SW480 (cell line): Measurements from ENCODE around the gene APLP2.

Source experiments
- DNase-seq: peaks from one replicate; pipeline ENCODE4 v3.0.0-alpha.2; 2016; ENCODE audit warnings: low spot score

The APLP2 gene

DNA sequence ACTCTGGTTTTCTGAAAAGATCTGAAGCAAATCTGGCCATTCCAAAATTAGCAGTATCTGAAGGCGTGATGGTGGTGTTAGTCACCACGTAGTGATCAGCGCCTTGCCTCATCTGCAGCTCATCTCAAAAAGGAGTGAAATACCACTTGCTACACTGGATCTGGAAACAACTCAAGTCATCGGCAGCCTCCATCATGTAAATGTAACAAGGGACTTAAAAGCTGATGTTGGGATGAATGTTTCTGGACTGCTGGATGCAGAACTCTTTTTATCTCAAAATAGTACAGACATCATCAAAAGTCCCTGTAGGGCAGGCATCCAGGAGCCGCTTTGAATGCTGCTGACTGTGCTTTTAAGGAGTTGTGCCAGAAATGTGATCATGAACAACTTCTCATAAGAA is 14.1 kb upstream of the APLP2 start:
- no peak for DNase-seq

DNA sequence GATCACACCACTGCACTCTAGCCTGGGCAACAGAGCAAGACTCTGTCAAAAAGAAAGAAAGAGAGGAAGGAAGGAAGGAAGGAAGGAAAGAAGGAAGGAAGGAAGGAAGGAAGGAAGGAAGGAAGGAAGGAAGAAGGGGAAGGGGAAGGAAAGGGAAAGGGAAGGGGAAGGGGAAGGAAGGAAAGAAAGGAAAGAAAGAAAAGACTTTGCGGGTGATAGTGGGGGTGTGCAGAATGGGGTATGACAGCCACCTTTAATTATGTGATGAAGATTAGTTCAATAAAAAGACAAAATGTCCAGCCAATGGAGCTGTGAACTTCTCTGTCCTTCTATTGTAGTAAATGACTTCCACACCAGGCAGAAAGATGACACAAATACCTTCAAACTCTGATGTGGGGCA is 8.7 kb upstream of the APLP2 start:
- DNase-seq: no peak

DNA sequence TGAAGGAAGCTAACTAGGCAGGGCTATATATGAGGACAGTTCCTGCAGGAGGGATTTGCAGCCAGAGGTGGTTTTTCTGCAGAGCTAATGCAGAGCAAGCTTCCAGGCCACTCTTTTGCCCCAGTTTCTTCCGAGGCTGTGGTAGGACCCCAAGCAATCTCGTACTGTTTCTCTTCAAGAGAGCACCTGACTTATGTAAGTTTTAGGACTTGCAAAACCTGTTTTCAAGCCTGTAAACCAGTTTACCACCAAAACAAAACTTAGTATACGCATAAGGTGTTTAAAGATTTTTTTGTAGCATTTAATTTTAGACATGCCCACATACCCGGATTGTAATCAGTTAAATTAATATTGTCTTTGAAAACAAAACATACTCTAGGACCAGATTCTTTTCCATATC is 7.7 kb upstream of the APLP2 start:
- no peak for DNase-seq

GRCh38 chr11:130063451-130063850 is 6.2 kb upstream of the APLP2 start:
- no peak for DNase-seq

- DNase-seq: no peak
Measured at GRCh38 chr11:130064596-130064995, 5.1 kb upstream of the APLP2 start.

DNA sequence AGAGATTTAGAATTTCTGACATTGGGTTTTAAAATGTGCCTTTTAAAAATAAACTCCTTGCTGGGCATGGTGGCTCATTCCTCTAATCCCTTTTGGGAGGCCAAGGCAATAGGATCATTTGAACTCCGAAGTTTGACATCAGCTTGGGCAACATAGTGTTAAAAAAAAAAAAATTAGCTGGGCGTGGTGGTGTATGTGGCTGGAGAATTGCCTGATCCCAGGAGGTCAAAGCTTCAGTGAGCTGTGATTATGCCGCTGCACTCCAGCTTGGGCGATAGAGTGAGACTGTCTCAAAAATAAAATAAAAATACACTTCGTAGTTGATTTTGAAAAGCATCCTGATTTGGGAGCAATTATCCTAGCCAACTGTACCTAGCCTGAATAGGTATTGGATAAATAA is 3.4 kb upstream of the APLP2 start:
- DNase-seq: no peak

- no peak for DNase-seq
Measured at GRCh38 chr11:130068546-130068985, 1.1 kb upstream of the APLP2 start.

DNA sequence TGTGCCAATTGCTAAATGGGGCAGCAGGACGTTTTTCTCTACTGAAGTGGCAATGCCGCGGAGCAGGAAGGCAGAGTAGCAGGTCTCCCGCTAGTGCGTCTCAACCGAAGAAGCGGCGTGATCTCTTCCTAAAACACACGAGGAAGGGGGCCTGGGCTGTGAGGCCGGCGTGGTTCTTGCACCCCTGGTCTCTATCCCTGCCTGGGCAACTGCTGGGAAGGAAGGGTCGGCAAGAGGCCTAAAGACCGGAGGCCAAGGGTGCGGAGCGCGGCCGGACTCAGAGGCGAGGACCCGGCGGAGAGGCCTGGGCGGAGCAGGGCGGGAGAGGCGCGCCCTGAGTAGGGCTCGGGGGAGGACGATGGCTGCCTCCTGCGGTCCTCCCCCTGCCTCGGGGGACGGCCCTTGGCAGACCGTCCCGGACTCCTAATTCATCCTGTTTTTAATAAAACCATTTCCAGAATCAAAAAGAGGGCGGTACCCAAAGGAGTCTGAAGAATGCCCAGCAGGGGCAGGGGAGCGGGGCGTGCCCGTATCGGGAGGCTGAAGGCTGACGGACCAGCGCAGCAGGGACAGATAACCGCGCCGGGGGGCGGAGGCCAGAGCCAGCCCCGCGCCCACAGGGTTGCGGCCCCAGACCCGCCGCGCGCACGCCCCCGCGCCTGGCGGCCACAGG is 572 bp upstream of the APLP2 start:
- peak; percentile 82 for DNase-seq

DNA sequence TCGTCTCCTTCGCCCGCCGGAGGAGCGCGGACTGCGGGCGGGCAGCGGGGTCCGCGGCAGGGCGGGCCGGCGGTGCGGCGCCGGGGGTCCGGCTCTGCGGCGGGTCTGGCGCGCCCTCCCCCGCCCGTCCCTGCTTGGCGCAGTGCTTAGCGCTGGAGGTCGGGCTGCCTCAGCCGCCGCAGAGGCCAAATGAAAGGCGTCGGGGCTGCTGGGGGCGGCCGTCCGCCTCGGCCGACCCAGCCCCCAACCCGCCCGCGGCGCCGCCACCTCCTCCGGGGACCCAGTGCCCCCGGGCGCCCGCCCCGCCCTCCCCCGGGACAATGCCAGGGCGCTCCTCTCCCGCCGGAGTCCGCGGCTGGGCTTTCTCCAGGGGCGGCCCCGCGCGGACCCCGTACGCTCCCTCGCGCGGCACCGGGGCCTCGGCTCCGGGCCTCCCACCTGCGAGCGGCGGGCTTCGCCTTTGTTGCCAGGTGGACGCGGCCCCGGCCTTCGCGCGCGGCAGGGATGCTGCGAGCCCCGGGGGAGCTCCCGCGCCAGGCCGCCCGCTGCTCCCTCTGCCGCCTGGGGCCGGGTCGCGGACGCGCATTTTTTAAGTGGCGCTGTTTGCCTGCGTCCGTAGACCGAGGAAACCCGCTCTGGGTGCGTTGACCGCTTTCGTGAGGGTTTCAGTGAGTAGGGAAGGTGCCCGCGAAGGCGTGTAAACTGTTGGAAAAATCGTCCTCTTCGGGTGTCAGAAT is 583 bp downstream of the APLP2 start:
- peak; percentile 30 for DNase-seq

- peak; percentile 47 for DNase-seq
Measured at GRCh38 chr11:130070846-130071200, 1.1 kb downstream of the APLP2 start.

- peak; percentile 64 for DNase-seq
Measured at GRCh38 chr11:130071211-130071712, 1.6 kb downstream of the APLP2 start.

GRCh38 chr11:130074736-130075135 is 5.0 kb downstream of the APLP2 start:
- DNase-seq: no peak

DNA sequence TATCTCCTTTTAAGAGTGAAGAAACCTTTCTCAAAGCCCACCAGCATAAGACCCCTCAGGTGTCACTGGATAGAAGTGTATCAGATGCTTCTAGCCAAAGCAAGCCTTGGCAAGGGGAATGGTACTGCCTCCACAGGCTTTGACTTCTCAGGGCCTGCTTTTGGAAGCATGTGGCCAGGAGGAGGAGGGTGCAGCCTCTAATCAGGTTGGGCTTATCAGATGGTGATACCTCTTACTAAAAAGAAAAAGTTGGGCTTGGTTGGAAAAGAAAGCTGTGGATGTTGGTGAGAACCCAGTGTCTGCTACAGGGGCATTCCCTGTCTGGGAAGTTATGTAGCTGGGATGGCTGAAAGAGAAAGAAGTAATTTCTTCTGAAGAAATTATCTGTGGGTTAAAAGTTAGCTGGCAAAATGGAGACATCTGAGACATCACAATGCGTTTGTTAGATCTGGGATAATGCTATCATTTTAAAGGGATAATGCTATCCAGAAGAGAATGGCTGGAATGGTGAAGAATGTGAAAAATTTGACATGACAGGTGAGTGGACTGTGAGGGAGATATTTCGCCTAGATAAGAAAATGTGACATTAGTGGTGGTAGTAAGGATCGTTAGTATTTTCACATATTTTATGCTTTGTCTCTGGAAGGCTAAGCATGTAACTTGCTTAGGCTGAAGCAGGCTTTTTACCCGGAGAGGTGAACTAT is 7.2 kb downstream of the APLP2 start:
- no peak for DNase-seq

GRCh38 chr11:130077671-130078070 is 8.0 kb downstream of the APLP2 start:
- DNase-seq: no peak

DNA sequence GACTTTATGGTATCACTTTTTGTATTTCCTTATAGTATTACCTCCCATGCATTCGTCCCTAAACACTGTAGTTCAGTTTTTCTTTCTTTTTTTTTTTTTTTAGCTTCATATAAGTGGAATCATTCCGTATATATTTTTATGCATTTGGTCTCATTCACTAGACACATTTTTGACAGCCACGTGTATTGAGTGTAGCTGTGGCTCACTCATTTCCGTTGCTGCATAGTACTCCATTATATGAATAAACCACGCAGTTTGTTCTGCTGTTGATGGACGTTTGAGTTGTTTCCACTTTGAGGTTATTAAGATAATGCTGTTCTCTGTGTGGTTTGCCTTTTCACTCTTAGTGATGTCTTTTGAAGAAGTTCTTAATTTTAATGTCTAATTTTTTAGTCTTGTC is 8.4 kb downstream of the APLP2 start:
- DNase-seq: no peak

DNA sequence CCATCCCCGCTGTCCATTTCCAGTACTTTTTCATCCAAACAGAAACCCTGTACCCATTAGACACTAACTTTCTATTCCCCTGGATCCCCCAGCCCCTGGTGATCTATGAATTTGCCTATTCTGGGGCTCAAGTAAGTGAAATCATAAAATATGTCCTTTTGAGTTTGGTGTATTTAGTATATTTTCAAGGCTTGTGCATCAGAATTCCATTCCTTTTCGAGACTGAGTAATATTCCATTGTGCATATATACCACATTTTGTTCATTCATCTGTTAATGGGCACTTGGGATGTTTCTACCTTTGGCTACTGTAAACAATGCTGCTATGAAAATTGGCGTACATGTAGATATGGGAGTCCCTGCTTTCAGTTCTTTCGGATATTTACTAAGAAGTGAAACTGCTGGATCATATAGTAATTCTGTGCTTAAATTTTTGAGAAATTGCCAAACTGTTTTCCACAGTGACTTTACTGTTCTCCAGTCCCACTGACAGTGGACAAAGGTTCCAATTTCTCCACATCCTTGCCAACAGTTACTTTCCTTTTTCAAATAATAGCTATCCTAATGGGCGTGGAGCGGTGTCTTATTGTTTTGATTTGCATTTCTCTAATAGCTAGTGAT is 16.1 kb downstream of the APLP2 start:
- DNase-seq: no peak

DNA sequence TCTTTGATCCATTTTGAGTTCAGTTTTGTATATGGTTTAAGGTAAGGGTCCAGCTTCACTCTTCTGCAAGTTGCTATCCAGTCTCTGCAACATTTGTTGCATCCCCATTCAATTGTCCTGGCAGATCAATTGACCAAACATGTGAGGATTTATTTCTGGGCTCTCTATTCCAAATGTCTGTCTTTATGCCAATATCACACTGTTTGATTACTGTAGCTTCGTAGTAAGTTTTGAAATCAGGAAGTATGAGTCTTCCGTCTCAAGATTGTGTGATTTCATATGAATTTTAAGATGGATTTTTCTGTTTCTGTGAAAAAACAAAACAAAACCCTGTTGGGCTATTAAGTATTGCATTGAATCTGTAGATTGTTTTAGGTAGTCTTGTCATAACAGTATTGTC is 17.0 kb downstream of the APLP2 start:
- DNase-seq: no peak

GRCh38 chr11:130087294-130087926 is 17.7 kb downstream of the APLP2 start:
- no peak for DNase-seq

GRCh38 chr11:130088217-130088616 is 18.5 kb downstream of the APLP2 start:
- DNase-seq: no peak

GRCh38 chr11:130088919-130089673 is 19.4 kb downstream of the APLP2 start:
- DNase-seq: no peak

DNA sequence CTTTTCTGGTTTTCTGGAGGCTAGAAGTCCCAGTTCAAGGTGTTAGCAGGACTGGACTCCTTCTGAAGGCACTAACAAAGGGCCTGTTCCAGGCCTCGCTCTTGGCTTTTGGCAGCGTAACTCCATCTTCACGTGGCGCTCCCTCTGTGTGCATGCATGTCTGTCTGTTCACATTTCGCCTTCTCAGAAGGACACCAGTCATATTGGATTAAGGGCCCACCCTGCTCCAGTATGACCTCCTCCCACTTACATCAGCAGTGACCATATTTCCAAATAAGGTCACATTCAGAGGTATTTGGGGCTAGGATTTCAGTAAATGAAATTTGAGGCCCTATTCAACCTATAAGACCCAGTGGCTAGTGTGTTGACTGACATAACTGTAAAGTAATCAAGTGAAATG is 20.0 kb downstream of the APLP2 start:
- DNase-seq: no peak
